SK-N-MC (cell line): ENCODE measurements around the gene IGIP.

Experiments
- EZH2 ChIP-seq: fragments of 200-600 bp; sonication (generic); IDR thresholded peaks from one replicate; pipeline ENCODE4 v1.6.1; 2017; ENCODE audit warnings: antibody characterized with exemption
- FOXP2 ChIP-seq: optimal IDR thresholded peaks from 2 replicates; pipeline ENCODE3; 2011; ENCODE audit warnings: mild to moderate bottlenecking, moderate library complexity; ENCODE audit not compliant: insufficient read depth; ENCODE audit errors: extremely low read length, control extremely low read depth
- POLR2AphosphoS5 ChIP-seq: IDR thresholded peaks from 2 replicates; pipeline ENCODE4 v1.6.1; 2012; ENCODE audit warnings: mild to moderate bottlenecking, low read depth, low read length, borderline replicate concordance

DNA sequence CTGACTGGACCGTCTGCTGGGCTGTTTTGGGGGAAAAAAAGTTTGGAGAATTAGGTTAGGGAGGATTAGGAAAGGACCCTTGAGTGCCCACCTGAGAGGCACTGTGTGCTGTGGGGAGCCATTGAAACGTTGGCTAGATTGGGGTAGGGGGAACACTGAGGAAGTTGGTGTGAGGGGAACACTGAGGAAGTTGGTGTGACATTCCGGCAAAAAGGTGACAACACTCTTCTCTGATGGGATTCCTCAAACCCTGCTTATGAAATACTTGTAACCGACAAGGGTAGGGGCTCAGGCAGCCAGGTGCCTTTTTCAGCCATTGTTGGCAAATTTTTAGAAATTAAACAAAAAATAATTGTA, 50.3 kb downstream of the IGIP start:
- TF ChIP-seq POLR2AphosphoS5 (no peak), EZH2 (no peak), FOXP2 (no peak)
